Left renal pelvis (tissue), 4 donors: ENCODE measurements around the gene GPD1L. TPM values are rescaled to one million over a fixed set of nuclear protein-coding genes. Genes with fewer than 3 reads are reported as not detected.

Source experiments
- DNase-seq, 4 donors: peaks; one replicate each; pipeline ENCODE4 v3.0.0-alpha.2; 2013; ENCODE audit warnings: low read depth in 4 of 4, low spot score in 3 of 4
- polyA plus RNA-seq, 4 donors: library from polyadenylated mRNA; unstranded; fragments of 120-200 nt; gene quantifications; one replicate each; pipeline ENCODE4 v1.2.1, GENCODE V29; 2013; ENCODE audit not compliant: insufficient read length in 4 of 4

Gene GPD1L
- polyA plus RNA-seq, 4 donors = 21.1 to 25.1 (median 22.9) TPM

- no peak for DNase-seq
Observed at GRCh38 chr3:32132706-32133105, 26.3 kb downstream of the GPD1L start.

GRCh38 chr3:32136703-32137102 is 30.3 kb downstream of the GPD1L start:
- DNase-seq = no peak

- no peak for DNase-seq
Observed at GRCh38 chr3:32137870-32138269, 31.4 kb downstream of the GPD1L start.

DNA sequence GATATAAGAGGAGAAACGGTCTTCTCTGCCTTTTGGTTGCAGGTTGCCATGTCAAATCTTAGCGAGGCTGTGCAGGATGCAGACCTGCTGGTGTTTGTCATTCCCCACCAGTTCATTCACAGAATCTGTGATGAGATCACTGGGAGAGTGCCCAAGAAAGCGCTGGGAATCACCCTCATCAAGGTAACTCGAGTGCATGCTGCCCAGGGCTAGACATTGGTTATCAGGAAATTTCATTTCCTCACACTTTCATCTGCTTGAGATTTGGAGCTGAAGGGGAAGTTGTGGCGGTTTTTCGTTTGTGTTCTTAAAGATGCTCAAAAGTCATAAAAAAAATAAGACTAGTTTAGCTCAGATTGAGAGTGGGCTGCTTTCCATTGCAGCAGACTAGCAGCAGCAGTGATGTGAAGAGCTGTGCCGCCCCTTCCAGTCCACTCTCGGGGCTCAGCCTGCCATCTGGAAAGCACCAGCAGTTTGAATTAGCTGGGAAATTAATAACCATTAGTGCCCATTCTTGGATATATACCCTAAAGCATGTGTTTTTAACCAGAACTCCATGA is 32.2 kb downstream of the GPD1L start:
- DNase-seq = no peak

DNA sequence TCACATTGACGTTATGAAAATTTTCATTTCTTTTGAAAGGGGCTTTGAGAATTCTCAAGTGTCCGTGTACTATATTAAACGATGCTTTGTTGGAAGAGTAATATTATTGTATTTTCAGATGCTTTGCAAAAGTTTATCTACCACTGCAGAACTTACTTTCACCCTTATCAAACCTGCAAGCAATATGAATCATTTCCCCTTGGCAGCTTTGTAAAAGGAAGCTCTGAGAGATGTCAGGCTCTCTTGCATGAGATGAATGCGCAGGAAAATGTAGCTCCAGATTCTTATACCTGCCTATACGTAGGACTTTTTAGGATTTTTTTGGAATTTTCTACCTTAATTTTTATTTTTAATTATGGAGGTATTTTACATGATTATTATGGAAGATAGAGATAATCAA is 34.5 kb downstream of the GPD1L start:
- no peak for DNase-seq

GRCh38 chr3:32143849-32144757 is 37.7 kb downstream of the GPD1L start:
- DNase-seq = peak; percentile 66 to 77 (median 74)

DNA sequence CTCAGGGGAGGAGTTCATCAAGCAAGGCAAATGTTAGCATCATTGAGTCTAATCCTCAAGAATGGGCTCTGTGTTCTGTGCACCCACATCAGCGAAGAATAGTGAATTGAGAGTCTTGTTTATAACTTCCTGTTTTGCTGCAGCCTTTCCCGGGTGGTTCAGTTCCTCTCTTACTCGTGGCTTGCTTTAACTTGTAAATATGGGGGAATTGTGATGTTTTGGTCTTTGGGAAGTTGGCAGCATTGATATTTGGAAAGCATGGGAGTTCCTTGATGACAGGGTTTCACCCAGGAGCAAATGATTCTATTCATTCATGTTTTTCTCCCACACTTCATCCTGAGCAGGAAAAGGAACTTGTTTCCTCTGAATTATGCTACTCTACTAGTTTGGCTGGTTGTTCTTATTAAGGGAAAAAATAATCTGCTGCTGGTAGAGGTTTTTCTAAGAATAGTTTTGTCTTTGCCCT is 40.4 kb downstream of the GPD1L start:
- DNase-seq = no peak

GRCh38 chr3:32147509-32147908 is 41.1 kb downstream of the GPD1L start:
- DNase-seq = no peak

- DNase-seq = no peak
Observed at GRCh38 chr3:32147933-32148332, 41.5 kb downstream of the GPD1L start.

DNA sequence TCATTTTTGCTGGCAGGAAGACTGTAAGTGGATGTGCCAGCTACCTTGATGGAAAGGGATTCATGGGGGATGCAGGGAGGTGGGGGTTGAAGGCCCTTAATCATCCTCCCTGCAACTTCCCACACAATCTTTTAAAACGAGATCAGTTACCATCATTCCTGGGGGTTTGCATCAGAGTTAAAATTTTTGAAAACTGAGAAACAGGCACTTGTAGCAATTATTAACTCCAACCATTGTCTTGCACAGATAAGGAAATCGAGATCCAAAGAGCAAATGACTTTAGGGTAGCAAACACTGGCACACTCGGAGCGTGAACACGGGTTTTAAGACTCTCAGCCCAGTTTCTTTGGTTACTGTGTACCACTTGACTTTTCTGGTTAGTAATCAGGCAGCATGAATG is 41.9 kb downstream of the GPD1L start:
- DNase-seq = no peak

DNA sequence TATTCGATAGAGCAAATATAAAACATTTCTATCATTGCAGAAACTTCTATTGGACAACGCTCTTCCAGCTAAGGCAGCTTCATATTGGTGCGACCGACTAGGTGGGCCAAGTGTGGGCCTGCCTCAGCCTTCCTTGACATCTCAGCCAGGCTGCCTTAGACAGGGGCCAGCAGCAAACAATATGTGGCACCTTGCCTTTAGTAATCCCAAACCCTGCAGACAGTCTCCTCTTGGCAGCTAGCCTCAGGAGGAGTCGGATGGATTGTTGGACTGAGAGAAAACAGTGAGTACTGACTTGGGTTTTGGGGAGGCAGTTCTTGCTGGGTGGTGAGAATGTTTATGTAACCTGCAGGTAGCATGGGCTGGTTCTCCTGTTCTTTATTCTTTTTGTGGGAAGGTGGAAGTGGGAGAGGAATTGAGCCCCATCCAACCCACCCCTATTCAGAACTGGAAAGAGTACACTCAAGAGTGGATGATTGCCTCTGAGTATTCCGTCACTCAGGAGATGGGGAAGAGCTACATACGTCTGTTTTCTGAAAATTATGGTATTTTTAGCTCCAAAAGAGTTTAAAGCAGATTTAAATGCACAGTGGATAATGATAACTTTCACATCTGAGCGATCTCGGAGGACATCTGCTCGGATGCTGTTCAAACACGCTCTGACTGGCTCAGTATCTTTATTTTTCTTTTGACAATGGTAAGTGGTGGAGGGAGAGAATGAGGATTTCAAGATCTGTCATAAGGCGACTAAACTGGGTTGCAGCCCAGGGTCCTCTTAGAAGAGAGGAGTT is 47.2 kb downstream of the GPD1L start:
- DNase-seq = no peak

- DNase-seq = no peak
Observed at GRCh38 chr3:32154205-32154579, 47.8 kb downstream of the GPD1L start.

- DNase-seq = no peak
Observed at GRCh38 chr3:32155117-32155516, 48.7 kb downstream of the GPD1L start.

- DNase-seq = no peak
Observed at GRCh38 chr3:32157600-32158264, 51.3 kb downstream of the GPD1L start.

GRCh38 chr3:32160706-32161214 is 54.3 kb downstream of the GPD1L start:
- no peak for DNase-seq

DNA sequence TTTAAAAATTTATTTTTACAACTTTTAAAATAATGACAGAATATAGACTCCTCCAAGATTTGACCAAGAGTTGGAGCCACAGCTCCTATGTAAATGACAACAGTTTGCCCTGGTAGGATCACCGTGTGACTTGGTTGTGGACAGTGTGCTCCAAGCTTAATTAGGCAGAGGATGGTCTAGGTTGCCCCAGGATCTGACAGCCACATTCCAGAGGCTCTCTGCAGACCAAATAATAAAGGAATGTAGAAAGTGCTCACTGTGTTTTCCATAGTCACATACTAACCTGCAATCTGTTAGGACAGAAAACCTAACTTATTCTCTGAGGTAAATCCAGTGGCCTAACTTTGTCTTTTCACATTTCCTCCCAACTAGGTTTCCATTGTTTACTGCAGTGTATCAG is 59.0 kb downstream of the GPD1L start:
- no peak for DNase-seq

DNA sequence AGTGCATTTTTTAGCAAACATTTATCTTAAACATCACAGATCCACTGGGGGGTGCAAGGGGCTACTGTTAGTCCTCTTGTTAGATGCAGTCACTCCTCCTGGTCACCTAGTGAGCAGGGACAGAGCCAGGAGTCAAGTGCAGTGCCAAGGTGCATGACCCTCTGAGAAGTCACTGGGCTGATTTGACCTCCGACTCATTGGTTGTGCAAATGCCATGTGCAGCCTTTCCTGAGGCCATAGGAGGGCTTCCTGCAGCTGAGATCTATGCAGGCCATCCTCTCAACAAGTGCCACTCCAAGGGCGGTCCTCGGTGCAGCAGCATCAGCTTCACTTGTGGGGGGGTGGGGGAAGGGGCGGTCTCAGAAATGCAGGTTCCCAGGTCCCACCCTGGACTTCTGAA is 60.2 kb downstream of the GPD1L start:
- no peak for DNase-seq

DNA sequence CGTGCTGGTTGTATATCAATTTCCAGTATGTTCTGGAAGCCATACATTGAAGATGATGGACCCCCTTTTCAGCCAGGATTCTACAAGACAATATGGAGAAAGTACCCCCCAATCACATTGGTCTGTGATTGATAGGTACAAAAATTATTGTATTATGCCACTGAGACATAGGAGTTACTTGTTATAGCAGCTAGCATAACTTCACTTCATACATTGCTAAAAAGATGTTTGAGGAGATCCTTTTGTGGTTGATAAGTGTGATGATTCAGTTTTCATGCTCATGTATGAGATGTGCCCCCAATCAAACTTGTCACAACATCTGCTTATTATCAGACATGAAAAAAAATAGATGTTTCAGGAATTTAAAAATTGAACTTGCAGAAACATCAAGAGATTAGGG is 66.0 kb downstream of the GPD1L start:
- DNase-seq = no peak

GRCh38 chr3:32175607-32176197 is 69.3 kb downstream of the GPD1L start:
- no peak for DNase-seq

- no peak for DNase-seq
Observed at GRCh38 chr3:32176989-32177701, 70.7 kb downstream of the GPD1L start.
